Limb (tissue), 2 donors: ENCODE results near the gene WHRN.
A peak's percentile ranks its signal among the peaks of the same experiment; 100 is the strongest.

Source experiments
- DNase-seq, 2 donors: peaks; one replicate each; pipeline ENCODE4 v3.0.0-alpha.2; 2016; ENCODE audit errors: extremely low spot score in 2 of 2

WHRN gene

GRCh38 chr9:114505187-114506081 is at the start of gene WHRN:
Gene WHRN, minus strand, starts transcription at chr9:114505473. Its CDS starts 672 bp downstream, at chr9:114504801.
- peak; percentile 95 to 98 for DNase-seq

DNA sequence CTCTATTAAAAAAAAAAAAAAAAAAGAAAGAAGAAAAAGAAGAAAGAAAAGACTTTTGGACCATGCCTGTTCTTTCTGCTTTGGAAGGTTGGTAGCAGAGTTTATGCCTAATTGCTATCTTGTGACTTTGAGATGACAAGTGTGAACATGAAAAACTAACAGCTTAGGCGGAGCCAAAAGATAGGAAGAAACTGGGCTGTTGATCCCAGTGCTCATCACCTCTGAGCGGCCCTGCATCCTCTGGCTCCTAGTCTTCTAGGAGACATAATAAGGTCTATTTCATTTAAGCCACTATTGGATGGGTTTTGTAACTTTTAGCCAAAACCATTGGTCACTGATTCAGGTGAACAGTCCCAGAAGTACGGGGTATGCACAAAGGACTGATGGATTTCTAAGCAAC is 47.9 kb upstream of the WHRN start:
- DNase-seq, result no peak

DNA sequence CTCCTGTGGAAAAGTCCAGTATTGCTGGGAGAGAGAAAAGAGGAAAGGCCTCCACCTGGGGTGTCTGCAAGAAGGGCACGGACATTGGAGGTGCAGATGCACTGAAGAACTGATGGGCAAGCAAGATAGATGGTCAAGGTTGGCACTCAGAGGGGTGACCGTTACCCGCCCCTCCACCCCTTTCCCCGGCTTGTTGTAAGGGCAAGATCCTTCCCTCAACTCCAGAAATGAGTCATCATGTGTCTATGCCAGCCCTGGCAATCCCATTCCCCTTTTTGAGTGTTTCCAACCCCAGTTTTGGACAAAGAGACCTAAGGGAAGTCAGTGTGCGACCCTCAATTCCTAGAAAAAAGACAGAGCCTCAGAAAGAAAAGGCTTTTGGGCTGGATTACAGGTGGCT is 47.4 kb upstream of the WHRN start:
- DNase-seq, result no peak

GRCh38 chr9:114551750-114552685 is 46.7 kb upstream of the WHRN start:
- DNase-seq, result no peak

GRCh38 chr9:114549697-114550330 is 44.5 kb upstream of the WHRN start:
- DNase-seq, result no peak

- DNase-seq, result no peak
Measured at GRCh38 chr9:114546851-114547250, 41.6 kb upstream of the WHRN start.

DNA sequence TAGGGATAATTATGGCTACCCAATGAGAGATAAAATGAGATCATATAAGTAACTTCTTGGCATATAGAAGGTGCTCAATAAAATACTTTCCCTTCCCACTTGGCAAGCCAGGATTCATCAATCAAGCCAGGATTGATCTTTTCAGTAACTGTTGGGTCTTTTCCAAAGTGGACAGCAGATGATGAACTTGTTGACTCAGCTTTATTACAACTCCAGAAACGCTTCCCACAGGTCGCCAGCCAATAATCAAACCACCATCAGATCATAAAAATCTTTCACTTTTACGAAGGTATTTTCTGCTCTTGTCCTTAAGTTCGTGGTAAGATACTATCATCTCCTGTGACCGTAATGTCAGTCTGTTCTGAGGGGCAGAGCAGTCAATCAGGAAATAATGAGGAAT is 39.8 kb upstream of the WHRN start:
- DNase-seq, result no peak

GRCh38 chr9:114539701-114540380 is 34.6 kb upstream of the WHRN start:
- no peak for DNase-seq

DNA sequence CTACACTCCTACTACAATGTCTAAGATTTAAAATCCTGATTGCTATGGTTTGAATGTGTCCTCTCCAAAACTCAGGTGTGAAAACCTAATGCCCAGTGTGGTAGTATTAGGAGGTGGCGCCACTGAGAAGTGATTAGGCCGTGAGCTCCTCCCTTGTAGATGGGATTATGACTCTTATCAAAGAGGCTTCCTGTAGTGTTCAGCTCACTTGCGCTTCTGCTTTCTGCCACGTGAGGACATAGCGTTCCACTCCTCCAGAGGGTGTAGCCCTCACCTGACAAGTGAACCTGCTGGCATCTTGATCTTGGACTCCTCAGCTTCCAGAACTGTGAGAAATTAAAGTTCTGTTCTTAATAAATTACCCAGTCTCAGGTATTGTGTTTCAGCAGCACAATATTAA is 33.0 kb upstream of the WHRN start:
- DNase-seq, result no peak

DNA sequence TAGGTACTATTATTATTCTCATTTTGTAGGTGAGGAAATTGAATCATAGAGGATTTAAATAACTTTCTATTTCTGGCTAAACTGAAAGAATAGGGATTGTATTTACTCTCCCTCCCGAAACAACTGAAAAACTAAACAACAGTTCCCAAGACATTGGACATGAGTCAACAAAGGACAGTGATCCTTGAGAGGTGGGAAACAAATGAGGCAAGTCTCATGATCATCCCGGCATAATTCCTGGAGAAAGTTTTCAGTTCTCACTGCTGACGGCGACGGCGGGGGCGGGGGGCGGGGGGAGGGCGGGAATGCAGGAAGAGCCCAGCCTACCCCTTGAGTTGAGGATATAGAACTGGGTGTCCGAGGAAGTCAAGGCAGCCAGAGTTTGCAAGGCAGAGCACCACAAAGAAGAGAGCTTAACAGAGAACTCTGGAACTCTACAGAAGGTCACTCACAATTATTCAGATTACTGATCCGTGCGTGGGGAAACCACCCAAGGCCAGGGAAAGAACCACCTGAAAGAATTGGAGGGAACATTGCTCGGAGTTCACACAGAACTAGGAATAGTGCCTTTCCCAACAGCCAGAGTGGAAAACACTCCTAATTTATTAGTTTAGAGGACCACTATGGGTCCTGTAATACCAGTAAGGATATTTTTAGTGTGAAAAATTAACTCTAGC is 27.4 kb upstream of the WHRN start:
- no peak for DNase-seq

DNA sequence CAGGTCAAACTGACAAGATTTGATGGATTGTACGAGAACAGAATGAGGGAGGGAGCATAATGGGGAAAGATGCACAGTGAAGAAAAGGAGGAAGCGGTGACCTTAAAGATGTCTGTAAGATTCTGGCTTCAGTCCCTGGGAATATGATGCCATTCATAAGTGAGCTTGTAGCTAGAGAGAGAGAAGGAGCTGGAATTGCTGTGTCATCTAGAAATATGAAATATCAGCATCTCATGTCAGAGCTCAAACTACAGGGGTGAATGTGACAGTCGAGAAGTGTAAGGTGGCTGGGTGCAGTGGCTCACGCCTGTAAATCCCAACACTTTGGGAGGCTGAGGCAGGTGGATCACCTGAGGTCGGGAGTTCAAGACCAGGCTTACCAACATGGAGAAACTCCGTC is 24.0 kb upstream of the WHRN start:
- DNase-seq, result no peak

GRCh38 chr9:114526807-114527206 is 21.5 kb upstream of the WHRN start:
- DNase-seq, result no peak

DNA sequence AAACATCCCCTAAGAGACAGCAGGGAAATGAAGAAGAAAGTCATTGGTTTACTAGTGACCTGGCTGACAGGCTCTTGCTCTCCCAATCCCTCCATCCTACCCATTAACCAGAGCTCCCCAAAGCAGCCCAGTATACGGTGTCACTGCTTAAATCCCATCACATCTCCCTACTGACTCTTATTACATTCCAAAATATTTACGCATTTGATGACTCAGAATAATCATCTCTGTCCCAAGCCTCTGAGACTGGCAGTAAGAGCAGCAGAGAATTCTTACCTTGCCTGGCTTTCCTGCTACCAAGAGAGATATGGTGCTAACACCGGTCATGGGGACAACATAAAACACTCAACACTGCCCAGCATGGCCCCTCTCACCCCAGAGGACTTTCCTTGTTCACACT is 20.2 kb upstream of the WHRN start:
- DNase-seq, result no peak

DNA sequence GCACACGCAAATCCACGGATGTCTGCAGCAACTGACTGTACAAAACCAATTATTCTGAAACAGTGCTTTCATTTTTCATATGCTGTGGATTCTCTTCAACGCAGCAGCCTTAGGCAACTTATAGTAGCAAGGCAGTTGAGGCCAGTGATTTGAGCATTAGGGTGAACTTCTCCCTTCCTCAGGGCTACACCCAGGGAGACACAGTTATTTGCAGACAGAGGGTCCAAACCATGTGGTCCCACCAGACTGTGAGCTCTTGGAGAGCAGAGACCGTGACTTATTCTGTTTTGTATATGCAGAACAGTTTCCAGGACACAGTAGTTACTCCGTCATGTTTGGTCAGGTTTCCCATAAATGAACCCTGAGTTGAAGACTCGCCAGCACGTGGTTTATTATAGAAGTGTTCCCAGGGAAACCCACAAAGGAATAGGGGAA is 19.0 kb upstream of the WHRN start:
- peak; percentile 64 to 75 for DNase-seq

DNA sequence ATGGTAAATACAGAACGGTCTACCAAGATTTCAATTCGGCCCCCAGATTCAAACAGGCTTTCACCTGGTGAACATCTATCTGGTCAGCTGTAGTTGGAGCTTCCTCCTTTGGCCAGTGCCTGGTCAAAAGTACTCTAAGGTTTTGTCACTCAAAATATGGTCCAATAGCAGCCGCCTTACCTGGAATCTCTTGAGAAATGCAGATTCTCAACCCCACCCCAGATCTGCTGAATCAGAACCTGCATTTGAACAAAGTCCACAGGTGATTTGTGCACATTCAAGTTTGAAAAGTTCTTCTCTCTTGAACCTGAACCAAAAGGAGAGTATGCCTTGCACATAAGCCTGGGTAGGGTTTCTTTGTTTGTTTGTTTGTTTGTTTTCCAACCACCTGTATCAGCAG is 17.6 kb upstream of the WHRN start:
- DNase-seq, result no peak

DNA sequence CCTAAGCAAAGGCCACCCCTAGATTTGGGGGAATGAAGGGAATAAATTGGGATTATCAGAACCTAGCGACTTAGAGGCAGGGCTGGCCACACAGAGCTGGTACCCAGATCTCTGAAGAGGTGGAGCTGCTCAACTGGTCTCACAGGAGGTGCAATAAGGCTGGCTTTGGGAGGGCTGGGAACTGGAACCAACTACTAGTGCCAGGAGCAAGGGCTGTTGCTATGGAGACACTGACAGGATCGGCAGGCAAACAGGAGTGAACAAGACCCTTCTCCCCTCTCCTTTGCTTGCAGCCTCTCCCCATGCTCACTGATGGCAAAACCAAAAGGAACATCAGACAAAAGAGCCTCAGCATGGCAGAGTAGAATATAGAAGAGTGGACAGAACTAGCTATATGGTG is 17.0 kb upstream of the WHRN start:
- DNase-seq, result no peak

GRCh38 chr9:114521846-114522245 is 16.6 kb upstream of the WHRN start:
- DNase-seq, result no peak

- no peak for DNase-seq
Measured at GRCh38 chr9:114518599-114519022, 13.3 kb upstream of the WHRN start.

DNA sequence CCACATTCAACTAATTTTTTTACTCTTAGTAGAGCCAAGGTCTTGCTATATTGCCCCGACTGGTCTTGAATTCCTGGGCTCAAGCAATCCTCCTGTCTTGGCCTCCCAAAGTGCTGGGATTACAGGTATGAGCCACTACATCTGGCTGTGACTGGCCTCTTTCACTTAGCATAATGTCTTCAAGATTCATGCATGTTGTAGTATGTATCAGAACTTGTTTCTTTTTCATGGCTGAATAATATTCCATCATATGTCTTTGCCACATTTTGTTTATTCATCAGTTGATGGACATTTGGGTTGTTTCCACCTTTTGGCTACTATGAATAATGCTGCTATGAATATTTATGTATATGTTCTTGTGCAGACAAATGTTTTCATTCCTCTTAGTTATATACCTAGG is 12.8 kb upstream of the WHRN start:
- no peak for DNase-seq

- no peak for DNase-seq
Measured at GRCh38 chr9:114516913-114517312, 11.6 kb upstream of the WHRN start.

DNA sequence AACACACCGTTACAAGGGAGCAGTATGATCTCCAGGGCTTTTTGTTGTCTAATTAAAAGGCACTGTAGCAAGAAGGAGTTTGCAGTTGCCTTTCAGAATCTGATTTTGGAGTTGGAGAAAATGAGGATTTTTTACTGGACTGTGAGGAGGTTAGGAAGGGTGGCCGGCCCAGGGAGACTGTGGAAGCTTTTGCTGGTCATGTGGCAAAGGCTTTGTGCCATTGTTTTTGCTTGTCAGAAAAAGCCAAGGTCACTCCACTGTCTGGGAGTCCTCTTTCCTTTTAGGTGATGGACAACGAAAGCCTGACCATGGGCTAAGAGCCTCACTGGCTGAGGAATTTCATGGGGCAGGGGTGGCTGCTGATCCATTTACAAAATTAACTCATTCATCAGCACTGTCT is 10.3 kb upstream of the WHRN start:
- DNase-seq, result no peak
